ENCODE results near the gene SLC18A3. TPM values are rescaled to one million over a fixed set of nuclear protein-coding genes. Genes with fewer than 3 reads are reported as not detected.

The SLC18A3 gene
- polyA plus RNA-seq, 1 of the 3 experiments (the other 2 are of a cell fraction), result 1.7 TPM

- Histone ChIP-seq H3K9me2 (no peaks in the 10 kb centered on the region), H3K27ac (ENCODE audit: low read depth in 2 of 2, low read length in 1 of 2) (peak overlapping the region in 1 of 2 experiments; percentile 73; a peak in 2 of 4 replicates), H3K4me1 (ENCODE audit: control insufficient read depth in 1 of 2, insufficient read depth in 2 of 2, low read depth in 1 of 2, low read length in 1 of 2) (peaks cover 0 to 27% of the 10 kb centered on the region in 2 experiments; a peak in 2 of 4 replicates), H3K27me3 (ENCODE audit: insufficient read depth) (no peaks in the 10 kb centered on the region), H3K4me2 (no peak overlapping the region), H2AFZ (ENCODE audit: low read depth) (no peak overlapping the region), H3K4me3 (ENCODE audit: low read depth in 2 of 2, low read length in 1 of 2) (no peak overlapping the region), H3K9me3 (no peaks in the 10 kb centered on the region), H4K20me1 (ENCODE audit: insufficient read depth) (no peaks in the 10 kb centered on the region), H3K79me2 (ENCODE audit: insufficient read depth) (no peaks in the 10 kb centered on the region), H3K9ac (no peak overlapping the region), H3K36me3 (replicated peaks in 1 of 2; ENCODE audit: control insufficient read depth in 1 of 2, insufficient read depth in 2 of 2, low read length in 1 of 2) (no peaks in the 10 kb centered on the region), H3F3A (replicated peaks; ENCODE audit: insufficient read depth) (no peaks in the 10 kb centered on the region)
- ChIA-PET POLR2A (no interaction called here), CTCF (interaction anchor here (1.2 kb wide), 1 partner anchor 33 kb away, joined by 3 read pairs; no protein-coding TSS in a partner anchor)
- 73% methylated on average over 7 of the region's 8 CpGs for WGBS (ENCODE audit: low lambda C conversion rate)
- DNase-seq, result no peak
- TF ChIP-seq, protein P1, sequence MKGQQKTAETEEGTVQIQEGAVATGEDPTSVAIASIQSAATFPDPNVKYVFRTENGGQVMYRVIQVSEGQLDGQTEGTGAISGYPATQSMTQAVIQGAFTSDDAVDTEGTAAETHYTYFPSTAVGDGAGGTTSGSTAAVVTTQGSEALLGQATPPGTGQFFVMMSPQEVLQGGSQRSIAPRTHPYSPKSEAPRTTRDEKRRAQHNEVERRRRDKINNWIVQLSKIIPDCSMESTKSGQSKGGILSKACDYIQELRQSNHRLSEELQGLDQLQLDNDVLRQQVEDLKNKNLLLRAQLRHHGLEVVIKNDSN (IDR thresholded peaks at IDR 0.05; ENCODE audit: borderline replicate concordance, low read depth), result no peak
- no peak for TF ChIP-seq GABPA (IDR thresholded peaks at IDR 0.05; ENCODE audit: low read depth)
- no peak for TF ChIP-seq JUND (IDR thresholded peaks at IDR 0.05)
- no peak for TF ChIP-seq CHD2 (IDR thresholded peaks at IDR 0.05; ENCODE audit: low read length, partially characterized antibody)
- no peak for TF ChIP-seq IRF3 (IDR thresholded peaks at IDR 0.05; ENCODE audit: low read depth, low read length)
- no peak for TF ChIP-seq EZH2phosphoT487 (IDR thresholded peaks at IDR 0.05; ENCODE audit: borderline replicate concordance, low read depth)
- TF ChIP-seq, protein P2, sequence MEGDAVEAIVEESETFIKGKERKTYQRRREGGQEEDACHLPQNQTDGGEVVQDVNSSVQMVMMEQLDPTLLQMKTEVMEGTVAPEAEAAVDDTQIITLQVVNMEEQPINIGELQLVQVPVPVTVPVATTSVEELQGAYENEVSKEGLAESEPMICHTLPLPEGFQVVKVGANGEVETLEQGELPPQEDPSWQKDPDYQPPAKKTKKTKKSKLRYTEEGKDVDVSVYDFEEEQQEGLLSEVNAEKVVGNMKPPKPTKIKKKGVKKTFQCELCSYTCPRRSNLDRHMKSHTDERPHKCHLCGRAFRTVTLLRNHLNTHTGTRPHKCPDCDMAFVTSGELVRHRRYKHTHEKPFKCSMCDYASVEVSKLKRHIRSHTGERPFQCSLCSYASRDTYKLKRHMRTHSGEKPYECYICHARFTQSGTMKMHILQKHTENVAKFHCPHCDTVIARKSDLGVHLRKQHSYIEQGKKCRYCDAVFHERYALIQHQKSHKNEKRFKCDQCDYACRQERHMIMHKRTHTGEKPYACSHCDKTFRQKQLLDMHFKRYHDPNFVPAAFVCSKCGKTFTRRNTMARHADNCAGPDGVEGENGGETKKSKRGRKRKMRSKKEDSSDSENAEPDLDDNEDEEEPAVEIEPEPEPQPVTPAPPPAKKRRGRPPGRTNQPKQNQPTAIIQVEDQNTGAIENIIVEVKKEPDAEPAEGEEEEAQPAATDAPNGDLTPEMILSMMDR (IDR thresholded peaks at IDR 0.05), result no peak
- no peak for TF ChIP-seq FOXM1 (IDR thresholded peaks at IDR 0.05; ENCODE audit: low read depth)
- TF ChIP-seq SMC3 (IDR thresholded peaks at IDR 0.05; ENCODE audit: low read depth, low read length), result no peak
Measured at GRCh38 chr10:49628599-49628998, 18.5 kb downstream of the SLC18A3 start.

GRCh38 chr10:49629431-49629881 lies 19.3 kb downstream of the SLC18A3 start:
- DNase-seq, result peak; percentile 68
- Histone ChIP-seq H3K79me2 (ENCODE audit: insufficient read depth) (no peaks in the 10 kb centered on the region), H3F3A (replicated peaks; ENCODE audit: insufficient read depth) (no peaks in the 10 kb centered on the region), H3K9me3 (no peaks in the 10 kb centered on the region), H3K27ac (ENCODE audit: low read depth in 2 of 2, low read length in 1 of 2) (peak overlapping the region in 1 of 2 experiments; percentile 73; a peak in 2 of 4 replicates), H3K4me2 (no peak overlapping the region), H3K27me3 (ENCODE audit: insufficient read depth) (no peaks in the 10 kb centered on the region; the same call in 1 of the 2 replicates), H4K20me1 (ENCODE audit: insufficient read depth) (no peaks in the 10 kb centered on the region), H3K9me2 (no peaks in the 10 kb centered on the region), H3K9ac (no peak overlapping the region), H3K4me1 (ENCODE audit: control insufficient read depth in 1 of 2, insufficient read depth in 2 of 2, low read depth in 1 of 2, low read length in 1 of 2) (peaks cover 0 to 36% of the 10 kb centered on the region in 2 experiments; a peak in 2 of 4 replicates), H3K36me3 (replicated peaks in 1 of 2; ENCODE audit: control insufficient read depth in 1 of 2, insufficient read depth in 2 of 2, low read length in 1 of 2) (no peaks in the 10 kb centered on the region), H3K4me3 (ENCODE audit: low read depth in 2 of 2, low read length in 1 of 2) (no peak overlapping the region), H2AFZ (ENCODE audit: low read depth) (no peak overlapping the region)
- ChIA-PET POLR2A (no interaction called here), CTCF (no interaction called here)
- 58% methylated on average over 9 of the region's 9 CpGs for WGBS (ENCODE audit: low lambda C conversion rate)
- TF ChIP-seq POLR2AphosphoS5 (IDR thresholded peaks at IDR 0.05; ENCODE audit: low read depth, low read length), result no peak
- TF ChIP-seq, protein P3, sequence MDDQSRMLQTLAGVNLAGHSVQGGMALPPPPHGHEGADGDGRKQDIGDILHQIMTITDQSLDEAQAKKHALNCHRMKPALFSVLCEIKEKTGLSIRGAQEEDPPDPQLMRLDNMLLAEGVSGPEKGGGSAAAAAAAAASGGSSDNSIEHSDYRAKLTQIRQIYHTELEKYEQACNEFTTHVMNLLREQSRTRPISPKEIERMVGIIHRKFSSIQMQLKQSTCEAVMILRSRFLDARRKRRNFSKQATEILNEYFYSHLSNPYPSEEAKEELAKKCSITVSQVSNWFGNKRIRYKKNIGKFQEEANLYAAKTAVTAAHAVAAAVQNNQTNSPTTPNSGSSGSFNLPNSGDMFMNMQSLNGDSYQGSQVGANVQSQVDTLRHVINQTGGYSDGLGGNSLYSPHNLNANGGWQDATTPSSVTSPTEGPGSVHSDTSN (IDR thresholded peaks at IDR 0.05), result no peak
- peak; percentile 63; the same call in 1 of the 2 replicates for TF ChIP-seq FOXJ3 (CRISPR knock-in tag; IDR thresholded peaks at IDR 0.05)
- TF ChIP-seq MXI1 (IDR thresholded peaks at IDR 0.05; ENCODE audit: low read depth, low read length), result no peak
- no peak for TF ChIP-seq REST (IDR thresholded peaks at IDR 0.05; ENCODE audit: low read depth, low read length)
- no peak for TF ChIP-seq TAF1 (IDR thresholded peaks at IDR 0.05; ENCODE audit: borderline replicate concordance, low read depth, low read length)
- TF ChIP-seq MEF2A (IDR thresholded peaks at IDR 0.05; ENCODE audit: borderline replicate concordance, low read depth), result no peak
- TF ChIP-seq FOSL2 (IDR thresholded peaks at IDR 0.05; ENCODE audit: borderline replicate concordance, low read depth), result no peak
- TF ChIP-seq EP300 (IDR thresholded peaks at IDR 0.05; ENCODE audit: borderline replicate concordance in 1 of 2, low read depth in 1 of 2, low read length in 1 of 2), result peak in 1 of 2 experiments; percentile 19; a peak in 1 of 4 replicates
